HepG2 (cell line): ENCODE data around the gene SEPTIN10. TPM values are rescaled to one million over a fixed set of nuclear protein-coding genes. Genes with fewer than 3 reads are reported as not detected.

ENCODE experiments used
- ATAC-seq: fragments of 200-7000 bp; cut with Tn5 transposase; 3 replicates; pipeline ENCODE4 v1.9.1; 2020; ENCODE audit warnings: mild to moderate bottlenecking, moderate library complexity
- BruUV-seq: library from RNA; stranded (reverse); fragments of 400-500 nt; replicated peaks from 2 replicates; lab custom pipeline; 2021; lab: Mats Ljungman, UMichigan
- CTCF ChIA-PET: fragments of 300-600 bp; formaldehyde crosslinking; extraction: SDS; loops from one replicate; lab custom pipeline; 2021; ENCODE audit warnings: low total read pairs, inconsistent platforms, low intra/inter-chr PET ratio; lab: Yijun Ruan, JAX
- POLR2A ChIA-PET: fragments of 350-600 bp; sonication (Branson Sonifier 250); formaldehyde crosslinking; loops from one replicate; lab custom pipeline; 2020; ENCODE audit warnings: antibody characterized with exemption, inconsistent platforms; lab: Yijun Ruan, JAX
- DNase-seq: peaks from one replicate; pipeline ENCODE4 v3.0.0-alpha.2; 2015; ENCODE audit warnings: low spot score
- FAIRE-seq: peaks from 3 replicates; lab custom pipeline; 2011; peaks lifted over from hg19 to GRCh38; lab: Jason Lieb, UNC
- H2AFZ ChIP-seq: one replicate; pipeline ENCODE4 v1.6.1; 2011; ENCODE audit warnings: low read length, inconsistent platforms
- H3K27ac ChIP-seq: fragments of 300-600 bp; 3 replicates; pipeline ENCODE4 v1.8.0; 2011; ENCODE audit warnings: mixed run types, mild to moderate bottlenecking, mixed read lengths, low read length, inconsistent platforms; ENCODE audit not compliant: insufficient read depth; ENCODE audit errors: extremely low read length
- H3K27me3 ChIP-seq, 2 experiments: fragments of 200-600 bp in 1 of 2; 2 replicates in 1 of 2; 3 replicates in 1 of 2; pipeline versions ENCODE4 v1.6.0 to v1.8.0; 2011; ENCODE audit warnings: low read length in 2 of 2, mild to moderate bottlenecking in 2 of 2, moderate library complexity in 2 of 2, inconsistent platforms in 1 of 2; ENCODE audit not compliant: insufficient read depth in 2 of 2, control insufficient read depth in 1 of 2
- H3K36me3 ChIP-seq, 2 experiments: fragments of 200-600 bp in 1 of 2; replicated peaks in 1 of 2; 2 replicates in 1 of 2; 3 replicates in 1 of 2; pipeline versions ENCODE4 v1.5.1 to v1.8.0; 2011; ENCODE audit warnings: low read length in 2 of 2, inconsistent platforms in 1 of 2; ENCODE audit not compliant: insufficient read depth in 2 of 2, control insufficient read depth in 1 of 2
- H3K4me1 ChIP-seq: 2 replicates; pipeline ENCODE4 v1.5.1; 2012; ENCODE audit warnings: low read length, inconsistent platforms; ENCODE audit not compliant: insufficient read depth
- H3K4me2 ChIP-seq: 2 replicates; pipeline ENCODE4 v1.6.0; 2011; ENCODE audit warnings: low read depth, low read length, inconsistent platforms
- H3K4me3 ChIP-seq, 3 experiments: fragments of 200-600 bp in 1 of 3; sonication (generic), shearing (Covaris generic) in 1 of 3; replicated peaks in 1 of 3; 2 replicates each; pipeline ENCODE4 v1.5.1; 2011 to 2016; ENCODE audit warnings: low read length in 3 of 3, inconsistent platforms in 2 of 3, low read depth in 2 of 3, mild to moderate bottlenecking in 2 of 3, control low read depth in 1 of 3, mixed read lengths in 1 of 3; ENCODE audit not compliant: insufficient read depth in 1 of 3
- H3K79me2 ChIP-seq: one replicate; pipeline ENCODE4 v1.6.1; 2011; ENCODE audit warnings: low read length, inconsistent platforms; ENCODE audit not compliant: insufficient read depth
- H3K9ac ChIP-seq: 2 replicates; pipeline ENCODE4 v1.6.0; 2011; ENCODE audit warnings: mild to moderate bottlenecking, low read depth, low read length, inconsistent platforms; ENCODE audit not compliant: insufficient read depth
- H3K9me3 ChIP-seq: 2 replicates; pipeline ENCODE4 v1.5.1; 2012; ENCODE audit warnings: mild to moderate bottlenecking, low read length
- H4K20me1 ChIP-seq: 2 replicates; pipeline ENCODE4 v1.6.0; 2011; ENCODE audit warnings: inconsistent platforms, mild to moderate bottlenecking, low read length, moderate library complexity; ENCODE audit not compliant: insufficient read depth
- ARNTL ChIP-seq: sonication (generic); formaldehyde crosslinking; IDR thresholded peaks from 2 replicates; pipeline ENCODE4 v1.4.0; 2020; ENCODE audit warnings: mild to moderate bottlenecking, missing genetic modification reagents
- ATF5 ChIP-seq: sonication (generic); formaldehyde crosslinking; IDR thresholded peaks from 2 replicates; pipeline ENCODE4 v1.4.0; 2020; ENCODE audit warnings: mild to moderate bottlenecking, low read depth, missing genetic modification reagents
- HDAC2 ChIP-seq: sonication (generic); formaldehyde crosslinking; IDR thresholded peaks from 2 replicates; pipeline ENCODE4 v1.4.0; 2020; ENCODE audit warnings: missing genetic modification reagents
- HNF4A ChIP-seq: sonication (generic); formaldehyde crosslinking; IDR thresholded peaks from 2 replicates; pipeline ENCODE4 v1.4.0; 2020; ENCODE audit warnings: missing genetic modification reagents
- IRF2 ChIP-seq: IDR thresholded peaks from 2 replicates; pipeline ENCODE4 v1.6.1; 2018; ENCODE audit warnings: missing genetic modification reagents, missing compliant biosample characterization
- MAZ ChIP-seq, 2 experiments: sonication (generic) in 1 of 2; formaldehyde crosslinking in 1 of 2; IDR thresholded peaks; 2 replicates each; pipeline versions ENCODE4 v1.5.0 to v1.6.1; 2012 to 2020; ENCODE audit warnings: low read depth in 2 of 2, mild to moderate bottlenecking in 2 of 2, borderline replicate concordance in 1 of 2, improper control_type of control experiment in 1 of 2, low read length in 1 of 2, missing genetic modification reagents in 1 of 2, moderate library complexity in 1 of 2
- POLR2AphosphoS2 ChIP-seq: IDR thresholded peaks from 2 replicates; pipeline ENCODE4 v1.6.1; 2011; ENCODE audit warnings: low read depth, low read length, improper control_type of control experiment
- SIN3B ChIP-seq: fragments of 150-350 bp; IDR thresholded peaks from 2 replicates; pipeline ENCODE4 v1.6.1; 2014; ENCODE audit warnings: low read length
- ZNF33A ChIP-seq: sonication (generic); formaldehyde crosslinking; IDR thresholded peaks from 2 replicates; pipeline ENCODE4 v1.5.1; 2020; ENCODE audit warnings: missing genetic modification reagents, mild to moderate bottlenecking, moderate library complexity, borderline replicate concordance
- ZNF451 ChIP-seq: sonication (generic); formaldehyde crosslinking; IDR thresholded peaks from 2 replicates; pipeline ENCODE4 v1.5.0; 2020; ENCODE audit warnings: mild to moderate bottlenecking, missing genetic modification reagents
- ZNF616 ChIP-seq: sonication (generic); formaldehyde crosslinking; IDR thresholded peaks from 2 replicates; pipeline ENCODE4 v1.5.0; 2020; ENCODE audit warnings: low read depth, mild to moderate bottlenecking, missing genetic modification reagents
- ZNF704 ChIP-seq: sonication (generic); formaldehyde crosslinking; IDR thresholded peaks from 2 replicates; pipeline ENCODE4 v1.8.1; 2023; ENCODE audit warnings: mild to moderate bottlenecking, inconsistent platforms, moderate library complexity, missing genetic modification reagents, borderline replicate concordance
- ZSCAN31 ChIP-seq: sonication (generic); formaldehyde crosslinking; IDR thresholded peaks from 2 replicates; pipeline ENCODE4 v1.5.0; 2020; ENCODE audit warnings: low read depth, mild to moderate bottlenecking, missing genetic modification reagents
- WGBS: methylation state at CpG from one replicate; pipeline ENCODE4 v1.1.6; 2017; ENCODE audit warnings: low lambda C conversion rate; 5-methylcytosine and 5-hydroxymethylcytosine counted together
- in situ Hi-C: cut with HindIII; loops from 2 replicates; pipeline ENCODE4 v1.10.0; 2017; ENCODE audit warnings: low pct_unique_long_range_greater_than_20kb; ENCODE audit not compliant: extremely low pct_ligation_motif_present
- intact Hi-C: fragments of 100-400 bp; cut with micrococcal nuclease; formaldehyde crosslinking; loops from one replicate; pipeline ENCODE4 v1.10.0; 2022; ENCODE audit not compliant: unreplicated experiment
- polyA plus RNA-seq, 8 experiments: library from polyadenylated mRNA; depleted of rRNA in 3 of 8; stranded (reverse) in 7 of 8; unstranded in 1 of 8; fragments of >200 nt; fragmentation: Illumina TruSeq in 4 of 8; extraction: Trizol in 4 of 8; gene quantifications; 2 replicates each; pipeline versions ENCODE4 v1.2.1 to v1.2.3, GENCODE V29; 2011 to 2016; ENCODE audit warnings: low read depth in 4 of 8, missing spikeins in 1 of 8, mixed read lengths in 1 of 8; ENCODE audit not compliant: insufficient read depth in 1 of 8
- total RNA-seq, 5 experiments: library from RNA; depleted of rRNA; stranded (reverse); fragments of >200 nt; fragmentation: Illumina TruSeq; extraction: Trizol; gene quantifications; 2 replicates each; pipeline ENCODE4 v1.2.3, GENCODE V29; 2016; ENCODE audit warnings: low read depth in 1 of 5
- TF ChIP-seq, protein P1 (sequence below): IDR thresholded peaks from 2 replicates; pipeline ENCODE4 v1.6.1; 2012; ENCODE audit warnings: inconsistent platforms

Gene SEPTIN10
- total and polyA plus RNA-seq, 2 of the 13 experiments (the other 11 are each of a cell fraction or from before 2014, with no cell fraction given): 45.8 to 67.5 TPM

GRCh38 chr2:109624339-109624738 is 10.6 kb upstream of the SEPTIN10 start:
- peaks cover 48% of the 10 kb centered on the region for H3K4me1 ChIP-seq
- TF ChIP-seq ARNTL: no peak
- no peak for TF ChIP-seq HDAC2 (CRISPR knock-in tag)
- TF ChIP-seq IRF2 (CRISPR knock-in tag): no peak
- TF ChIP-seq, protein P1, sequence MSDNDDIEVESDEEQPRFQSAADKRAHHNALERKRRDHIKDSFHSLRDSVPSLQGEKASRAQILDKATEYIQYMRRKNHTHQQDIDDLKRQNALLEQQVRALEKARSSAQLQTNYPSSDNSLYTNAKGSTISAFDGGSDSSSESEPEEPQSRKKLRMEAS: 0 out of 2 replicates have a peak, but pooled peaks have one; percentile 25
- TF ChIP-seq MAZ (IDR thresholded peaks at IDR 0.05; ENCODE audit: borderline replicate concordance, low read depth, low read length): no peak
- 0 out of 2 replicates have a peak, but pooled peaks have one; percentile 3 for TF ChIP-seq MAZ (CRISPR knock-in tag; IDR thresholded peaks at IDR 0.05; ENCODE audit: low read depth)
- TF ChIP-seq, all 625 proteins: peak for 2
- in situ Hi-C loops (no loop called here), intact Hi-C loops (no loop called here)
- no TSS peak for BruUV-seq
- ChIA-PET POLR2A (interaction anchor here (1.0 to 5.6 kb wide), 4 partner anchors 10 to 1091 kb away, joined by 3 to 55 read pairs (median 22); partner anchors contain the start of genes SEPTIN10 and SOWAHC), CTCF (no interaction called here)
- DNase-seq (no peak), FAIRE-seq (peak; percentile 4), ATAC-seq (peak; percentile 5; the same call in 2 of the 3 replicates)
- Histone ChIP-seq H3K27ac (peak overlapping the region; percentile 33), H3K79me2 (peaks cover 1% of the 10 kb centered on the region), H4K20me1 (no peaks in the 10 kb centered on the region), H3K36me3 (no peaks in the 10 kb centered on the region), H3K9me3 (no peaks in the 10 kb centered on the region), H3K4me2 (peak overlapping the region; percentile 69), H2AFZ (no peak overlapping the region), H3K9ac (no peak overlapping the region), H3K4me3 (peak overlapping the region in 1 of 3 experiments; percentile 45; a peak in 1 of 6 replicates), H3K27me3 (no peaks in the 10 kb centered on the region)
- 58% methylated on average over 4 of the region's 4 CpGs for WGBS

DNA sequence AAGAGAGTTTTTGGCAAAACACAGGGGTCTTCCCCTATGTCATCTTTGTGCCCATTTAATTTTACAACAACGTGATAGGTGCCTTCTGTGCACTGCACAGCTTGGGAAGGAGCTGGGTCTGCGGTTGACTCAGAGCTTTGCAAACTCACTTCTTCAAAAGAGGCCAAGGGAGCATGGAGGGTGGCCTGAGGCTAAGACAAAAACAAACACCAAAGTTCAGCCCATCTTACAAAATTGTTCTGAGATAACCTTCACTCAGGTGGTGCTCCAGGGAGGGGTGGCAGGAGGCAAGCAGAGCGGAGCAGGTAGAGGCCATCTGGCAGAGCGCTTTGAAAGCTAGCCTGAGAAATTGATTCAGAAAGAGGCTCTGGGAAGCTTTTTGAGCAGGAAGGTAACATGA is 10.2 kb upstream of the SEPTIN10 start:
- Histone ChIP-seq H3K27ac (peak overlapping the region; percentile 33), H3K4me3 (peak overlapping the region; percentile 17 to 45 (median 23)), H3K9me3 (no peaks in the 10 kb centered on the region), H3K79me2 (peaks cover 6% of the 10 kb centered on the region), H3K9ac (peak overlapping the region; percentile 32; the same call in 1 of the 2 replicates), H3K4me1 (peaks cover 52% of the 10 kb centered on the region), H2AFZ (peak overlapping the region; percentile 38), H4K20me1 (no peaks in the 10 kb centered on the region), H3K36me3 (no peaks in the 10 kb centered on the region), H3K27me3 (no peaks in the 10 kb centered on the region), H3K4me2 (peak overlapping the region; percentile 69)
- WGBS: 9% methylated on average over 4 of the region's 4 CpGs
- ChIA-PET POLR2A (interaction anchor here (0.8 to 5.6 kb wide), 5 partner anchors 8 to 1091 kb away, joined by 3 to 55 read pairs (median 7); partner anchors contain the start of genes SEPTIN10 and SOWAHC), CTCF (no interaction called here)
- intact Hi-C loops: no loop called here
- no peak for DNase-seq
- peak; percentile 91 for FAIRE-seq
- ATAC-seq: peak; percentile 77
- in situ Hi-C loops: no loop called here
- BruUV-seq: no TSS peak
- TF ChIP-seq POLR2AphosphoS2: no peak
- peak; percentile 82 for TF ChIP-seq HNF4A (CRISPR knock-in tag)
- TF ChIP-seq ZNF616: no peak
- no peak for TF ChIP-seq ZNF451 (CRISPR knock-in tag)
- no peak for TF ChIP-seq SIN3B
- no peak for TF ChIP-seq ZNF33A (CRISPR knock-in tag)
- TF ChIP-seq ZSCAN31 (CRISPR knock-in tag): no peak
- TF ChIP-seq ZNF704 (CRISPR knock-in tag): no peak
- TF ChIP-seq ATF5 (CRISPR knock-in tag): no peak
